Measurements from ENCODE around the gene GABBR2. TPM values are rescaled to one million over a fixed set of nuclear protein-coding genes. Genes with fewer than 3 reads are reported as not detected.

Gene GABBR2
- total and polyA plus RNA-seq, 9 of the 15 experiments (the other 6 are each of a cell fraction or from before 2014, with no cell fraction given), result 0.15 to 1.9 (median 0.32) TPM

GRCh38 chr9:98331536-98332259, 377.0 kb downstream of the GABBR2 start (continued):
- TF ChIP-seq, protein P1, sequence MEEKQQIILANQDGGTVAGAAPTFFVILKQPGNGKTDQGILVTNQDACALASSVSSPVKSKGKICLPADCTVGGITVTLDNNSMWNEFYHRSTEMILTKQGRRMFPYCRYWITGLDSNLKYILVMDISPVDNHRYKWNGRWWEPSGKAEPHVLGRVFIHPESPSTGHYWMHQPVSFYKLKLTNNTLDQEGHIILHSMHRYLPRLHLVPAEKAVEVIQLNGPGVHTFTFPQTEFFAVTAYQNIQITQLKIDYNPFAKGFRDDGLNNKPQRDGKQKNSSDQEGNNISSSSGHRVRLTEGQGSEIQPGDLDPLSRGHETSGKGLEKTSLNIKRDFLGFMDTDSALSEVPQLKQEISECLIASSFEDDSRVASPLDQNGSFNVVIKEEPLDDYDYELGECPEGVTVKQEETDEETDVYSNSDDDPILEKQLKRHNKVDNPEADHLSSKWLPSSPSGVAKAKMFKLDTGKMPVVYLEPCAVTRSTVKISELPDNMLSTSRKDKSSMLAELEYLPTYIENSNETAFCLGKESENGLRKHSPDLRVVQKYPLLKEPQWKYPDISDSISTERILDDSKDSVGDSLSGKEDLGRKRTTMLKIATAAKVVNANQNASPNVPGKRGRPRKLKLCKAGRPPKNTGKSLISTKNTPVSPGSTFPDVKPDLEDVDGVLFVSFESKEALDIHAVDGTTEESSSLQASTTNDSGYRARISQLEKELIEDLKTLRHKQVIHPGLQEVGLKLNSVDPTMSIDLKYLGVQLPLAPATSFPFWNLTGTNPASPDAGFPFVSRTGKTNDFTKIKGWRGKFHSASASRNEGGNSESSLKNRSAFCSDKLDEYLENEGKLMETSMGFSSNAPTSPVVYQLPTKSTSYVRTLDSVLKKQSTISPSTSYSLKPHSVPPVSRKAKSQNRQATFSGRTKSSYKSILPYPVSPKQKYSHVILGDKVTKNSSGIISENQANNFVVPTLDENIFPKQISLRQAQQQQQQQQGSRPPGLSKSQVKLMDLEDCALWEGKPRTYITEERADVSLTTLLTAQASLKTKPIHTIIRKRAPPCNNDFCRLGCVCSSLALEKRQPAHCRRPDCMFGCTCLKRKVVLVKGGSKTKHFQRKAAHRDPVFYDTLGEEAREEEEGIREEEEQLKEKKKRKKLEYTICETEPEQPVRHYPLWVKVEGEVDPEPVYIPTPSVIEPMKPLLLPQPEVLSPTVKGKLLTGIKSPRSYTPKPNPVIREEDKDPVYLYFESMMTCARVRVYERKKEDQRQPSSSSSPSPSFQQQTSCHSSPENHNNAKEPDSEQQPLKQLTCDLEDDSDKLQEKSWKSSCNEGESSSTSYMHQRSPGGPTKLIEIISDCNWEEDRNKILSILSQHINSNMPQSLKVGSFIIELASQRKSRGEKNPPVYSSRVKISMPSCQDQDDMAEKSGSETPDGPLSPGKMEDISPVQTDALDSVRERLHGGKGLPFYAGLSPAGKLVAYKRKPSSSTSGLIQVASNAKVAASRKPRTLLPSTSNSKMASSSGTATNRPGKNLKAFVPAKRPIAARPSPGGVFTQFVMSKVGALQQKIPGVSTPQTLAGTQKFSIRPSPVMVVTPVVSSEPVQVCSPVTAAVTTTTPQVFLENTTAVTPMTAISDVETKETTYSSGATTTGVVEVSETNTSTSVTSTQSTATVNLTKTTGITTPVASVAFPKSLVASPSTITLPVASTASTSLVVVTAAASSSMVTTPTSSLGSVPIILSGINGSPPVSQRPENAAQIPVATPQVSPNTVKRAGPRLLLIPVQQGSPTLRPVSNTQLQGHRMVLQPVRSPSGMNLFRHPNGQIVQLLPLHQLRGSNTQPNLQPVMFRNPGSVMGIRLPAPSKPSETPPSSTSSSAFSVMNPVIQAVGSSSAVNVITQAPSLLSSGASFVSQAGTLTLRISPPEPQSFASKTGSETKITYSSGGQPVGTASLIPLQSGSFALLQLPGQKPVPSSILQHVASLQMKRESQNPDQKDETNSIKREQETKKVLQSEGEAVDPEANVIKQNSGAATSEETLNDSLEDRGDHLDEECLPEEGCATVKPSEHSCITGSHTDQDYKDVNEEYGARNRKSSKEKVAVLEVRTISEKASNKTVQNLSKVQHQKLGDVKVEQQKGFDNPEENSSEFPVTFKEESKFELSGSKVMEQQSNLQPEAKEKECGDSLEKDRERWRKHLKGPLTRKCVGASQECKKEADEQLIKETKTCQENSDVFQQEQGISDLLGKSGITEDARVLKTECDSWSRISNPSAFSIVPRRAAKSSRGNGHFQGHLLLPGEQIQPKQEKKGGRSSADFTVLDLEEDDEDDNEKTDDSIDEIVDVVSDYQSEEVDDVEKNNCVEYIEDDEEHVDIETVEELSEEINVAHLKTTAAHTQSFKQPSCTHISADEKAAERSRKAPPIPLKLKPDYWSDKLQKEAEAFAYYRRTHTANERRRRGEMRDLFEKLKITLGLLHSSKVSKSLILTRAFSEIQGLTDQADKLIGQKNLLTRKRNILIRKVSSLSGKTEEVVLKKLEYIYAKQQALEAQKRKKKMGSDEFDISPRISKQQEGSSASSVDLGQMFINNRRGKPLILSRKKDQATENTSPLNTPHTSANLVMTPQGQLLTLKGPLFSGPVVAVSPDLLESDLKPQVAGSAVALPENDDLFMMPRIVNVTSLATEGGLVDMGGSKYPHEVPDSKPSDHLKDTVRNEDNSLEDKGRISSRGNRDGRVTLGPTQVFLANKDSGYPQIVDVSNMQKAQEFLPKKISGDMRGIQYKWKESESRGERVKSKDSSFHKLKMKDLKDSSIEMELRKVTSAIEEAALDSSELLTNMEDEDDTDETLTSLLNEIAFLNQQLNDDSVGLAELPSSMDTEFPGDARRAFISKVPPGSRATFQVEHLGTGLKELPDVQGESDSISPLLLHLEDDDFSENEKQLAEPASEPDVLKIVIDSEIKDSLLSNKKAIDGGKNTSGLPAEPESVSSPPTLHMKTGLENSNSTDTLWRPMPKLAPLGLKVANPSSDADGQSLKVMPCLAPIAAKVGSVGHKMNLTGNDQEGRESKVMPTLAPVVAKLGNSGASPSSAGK (IDR thresholded peaks at IDR 0.05), result peak; percentile 69
- TF ChIP-seq PBX2 (CRISPR knock-in tag; IDR thresholded peaks at IDR 0.05; ENCODE audit: low read depth) (no peak), PBX2 (tag; conservative IDR thresholded peaks at IDR 0.05; ENCODE audit: low read depth) (peak; percentile 55; the same call in 1 of the 2 replicates), ZNF175 (CRISPR knock-in tag; IDR thresholded peaks at IDR 0.05; ENCODE audit: low read depth) (no peak), EP300 (IDR thresholded peaks at IDR 0.05; ENCODE audit: low read length) (0 out of 2 replicates have a peak, but pooled peaks have one; percentile 3), MLLT1 (IDR thresholded peaks at IDR 0.05) (no peak), CEBPB (tag; IDR thresholded peaks at IDR 0.05) (peak; percentile 38; the same call in 1 of the 2 replicates), RFX1 (IDR thresholded peaks at IDR 0.05) (no peak), MTA3 (IDR thresholded peaks at IDR 0.05; ENCODE audit: borderline replicate concordance) (no peak), DIDO1 (tag; IDR thresholded peaks at IDR 0.05; ENCODE audit: low read depth) (no peak), JUN (IDR thresholded peaks at IDR 0.05; ENCODE audit: borderline replicate concordance, low read depth, low read length) (no peak), JUN (CRISPR knock-in tag; IDR thresholded peaks at IDR 0.05; ENCODE audit: borderline replicate concordance) (no peak)

All from K562 (cell line).